Measurements from ENCODE around the gene MVK.
A peak's percentile ranks its signal among the peaks of the same experiment; 100 is the strongest.

Gene MVK

GRCh38 chr12:109571773-109572505 is 1.7 kb upstream of the MVK start:
- Histone ChIP-seq H3K79me2 (ENCODE audit: insufficient read depth, low read length) (no peaks in the 10 kb centered on the region), H3K36me3 (ENCODE audit: insufficient read depth, low read length) (peaks cover 15% of the 10 kb centered on the region), H2AFZ (ENCODE audit: low read length) (no peak overlapping the region), H3K27me3 (ENCODE audit: insufficient read depth, low read length) (no peaks in the 10 kb centered on the region), H3K4me2 (ENCODE audit: low read length) (peak overlapping the region; percentile 75; the same call in 1 of the 2 replicates), H3F3A (ENCODE audit: insufficient read depth, low read length) (no peaks in the 10 kb centered on the region), H3K4me1 (ENCODE audit: insufficient read depth, low read length, severe bottlenecking) (peaks cover 19% of the 10 kb centered on the region), H3K4me3 (ENCODE audit: low read depth, low read length, poor library complexity, severe bottlenecking) (peak overlapping the region; percentile 77), H3K9ac (ENCODE audit: low read length) (no peak overlapping the region), H4K20me1 (ENCODE audit: insufficient read depth, low read length) (no peaks in the 10 kb centered on the region), H3K9me2 (ENCODE audit: low read depth, low read length) (no peaks in the 10 kb centered on the region), H3K9me3 (ENCODE audit: low read length) (no peaks in the 10 kb centered on the region), H3K27ac (ENCODE audit: low read depth, low read length, poor library complexity, severe bottlenecking) (peak overlapping the region; percentile 64)
- TF ChIP-seq EZH2 (IDR thresholded peaks at IDR 0.05; ENCODE audit: borderline replicate concordance, low read length) = no peak
- TF ChIP-seq, protein P1, sequence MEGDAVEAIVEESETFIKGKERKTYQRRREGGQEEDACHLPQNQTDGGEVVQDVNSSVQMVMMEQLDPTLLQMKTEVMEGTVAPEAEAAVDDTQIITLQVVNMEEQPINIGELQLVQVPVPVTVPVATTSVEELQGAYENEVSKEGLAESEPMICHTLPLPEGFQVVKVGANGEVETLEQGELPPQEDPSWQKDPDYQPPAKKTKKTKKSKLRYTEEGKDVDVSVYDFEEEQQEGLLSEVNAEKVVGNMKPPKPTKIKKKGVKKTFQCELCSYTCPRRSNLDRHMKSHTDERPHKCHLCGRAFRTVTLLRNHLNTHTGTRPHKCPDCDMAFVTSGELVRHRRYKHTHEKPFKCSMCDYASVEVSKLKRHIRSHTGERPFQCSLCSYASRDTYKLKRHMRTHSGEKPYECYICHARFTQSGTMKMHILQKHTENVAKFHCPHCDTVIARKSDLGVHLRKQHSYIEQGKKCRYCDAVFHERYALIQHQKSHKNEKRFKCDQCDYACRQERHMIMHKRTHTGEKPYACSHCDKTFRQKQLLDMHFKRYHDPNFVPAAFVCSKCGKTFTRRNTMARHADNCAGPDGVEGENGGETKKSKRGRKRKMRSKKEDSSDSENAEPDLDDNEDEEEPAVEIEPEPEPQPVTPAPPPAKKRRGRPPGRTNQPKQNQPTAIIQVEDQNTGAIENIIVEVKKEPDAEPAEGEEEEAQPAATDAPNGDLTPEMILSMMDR (IDR thresholded peaks at IDR 0.05; ENCODE audit: low read length) = no peak

GRCh38 chr12:109572506-109572845 is 1.1 kb upstream of the MVK start:
- H3K4me3 ChIP-seq (ENCODE audit: low read depth, low read length, poor library complexity, severe bottlenecking) = peak overlapping the region; percentile 77
- no peaks in the 10 kb centered on the region for H3K9me3 ChIP-seq (ENCODE audit: low read length)
- no peak overlapping the region for H2AFZ ChIP-seq (ENCODE audit: low read length)
- H3K79me2 ChIP-seq (ENCODE audit: insufficient read depth, low read length) = no peaks in the 10 kb centered on the region
- no peaks in the 10 kb centered on the region for H4K20me1 ChIP-seq (ENCODE audit: insufficient read depth, low read length)
- H3K4me2 ChIP-seq (ENCODE audit: low read length) = peak overlapping the region; percentile 75
- H3K4me1 ChIP-seq (ENCODE audit: insufficient read depth, low read length, severe bottlenecking) = peaks cover 19% of the 10 kb centered on the region
- peaks cover 21% of the 10 kb centered on the region for H3K36me3 ChIP-seq (ENCODE audit: insufficient read depth, low read length)
- no peak for TF ChIP-seq EZH2 (IDR thresholded peaks at IDR 0.05; ENCODE audit: borderline replicate concordance, low read length)
- TF ChIP-seq, protein P1 (IDR thresholded peaks at IDR 0.05; ENCODE audit: low read length) = no peak
- no peaks in the 10 kb centered on the region for H3K27me3 ChIP-seq (ENCODE audit: insufficient read depth, low read length)
- peak overlapping the region; percentile 77 for H3K9ac ChIP-seq (ENCODE audit: low read length)
- H3K9me2 ChIP-seq (ENCODE audit: low read depth, low read length) = no peaks in the 10 kb centered on the region
- peak overlapping the region; percentile 64 for H3K27ac ChIP-seq (ENCODE audit: low read depth, low read length, poor library complexity, severe bottlenecking)
- H3F3A ChIP-seq (ENCODE audit: insufficient read depth, low read length) = no peaks in the 10 kb centered on the region

- Histone ChIP-seq H3K9ac (ENCODE audit: low read length) (peak overlapping the region; percentile 92), H3K4me2 (ENCODE audit: low read length) (peak overlapping the region; percentile 95), H3K9me3 (ENCODE audit: low read length) (no peaks in the 10 kb centered on the region), H2AFZ (ENCODE audit: low read length) (no peak overlapping the region), H3K36me3 (ENCODE audit: insufficient read depth, low read length) (peaks cover 24% of the 10 kb centered on the region), H3F3A (ENCODE audit: insufficient read depth, low read length) (no peaks in the 10 kb centered on the region), H3K79me2 (ENCODE audit: insufficient read depth, low read length) (no peaks in the 10 kb centered on the region), H3K27ac (ENCODE audit: low read depth, low read length, poor library complexity, severe bottlenecking) (peak overlapping the region; percentile 51), H3K4me3 (ENCODE audit: low read depth, low read length, poor library complexity, severe bottlenecking) (peak overlapping the region; percentile 77), H3K4me1 (ENCODE audit: insufficient read depth, low read length, severe bottlenecking) (peaks cover 19% of the 10 kb centered on the region), H3K27me3 (ENCODE audit: insufficient read depth, low read length) (no peaks in the 10 kb centered on the region), H4K20me1 (ENCODE audit: insufficient read depth, low read length) (no peaks in the 10 kb centered on the region), H3K9me2 (ENCODE audit: low read depth, low read length) (no peaks in the 10 kb centered on the region)
- TF ChIP-seq EZH2 (IDR thresholded peaks at IDR 0.05; ENCODE audit: borderline replicate concordance, low read length) = no peak
- TF ChIP-seq, protein P1 (IDR thresholded peaks at IDR 0.05; ENCODE audit: low read length) = no peak
Observed at GRCh38 chr12:109573914-109574244, 285 bp downstream of the MVK start.

All from OCI-LY1 (cell line).